ENCODE data around the gene PCGF3. TPM values are rescaled to one million over a fixed set of nuclear protein-coding genes. Genes with fewer than 3 reads are reported as not detected.
A peak's percentile ranks its signal among the peaks of the same experiment; 100 is the strongest.

PCGF3 gene
- total and polyA plus RNA-seq, 10 of the 15 experiments (the other 5 are each of a cell fraction or from before 2014, with no cell fraction given): 2.2 to 43.8 (median 15.9) TPM

- Histone ChIP-seq H3K9me3 (replicated peaks; ENCODE audit: control insufficient read depth, insufficient read depth, low read length) (no peaks in the 10 kb centered on the region), H3K9ac (ENCODE audit: control insufficient read depth, insufficient read depth, low read length) (no peak overlapping the region), H3K79me2 (ENCODE audit: control insufficient read depth, insufficient read depth, low read length) (peaks cover 36% of the 10 kb centered on the region), H3K4me3 (no peak overlapping the region), H3K27me3 (replicated peaks in 1 of 2; ENCODE audit: control insufficient read depth in 2 of 2, insufficient read depth in 2 of 2, low read length in 1 of 2) (no peaks in the 10 kb centered on the region), H4K20me1 (ENCODE audit: control insufficient read depth, insufficient read depth) (no peaks in the 10 kb centered on the region), H2AFZ (ENCODE audit: control insufficient read depth, low read depth, low read length) (no peak overlapping the region), H3K36me3 (ENCODE audit: control insufficient read depth in 2 of 2, insufficient read depth in 2 of 2, low read length in 1 of 2) (peaks cover 1 to 2% of the 10 kb centered on the region in 2 experiments; a peak in 3 of 4 replicates), H3K4me1 (ENCODE audit: control insufficient read depth, insufficient read depth, low read length) (no peaks in the 10 kb centered on the region; the same call in 1 of the 2 replicates), H3K27ac (ENCODE audit: control insufficient read depth, insufficient read depth) (no peak overlapping the region), H3K4me2 (ENCODE audit: control insufficient read depth, insufficient read depth) (peak overlapping the region; percentile 55; the same call in 1 of the 2 replicates)
- ATAC-seq: no peak
- ChIA-PET RAD21 (ENCODE audit: unreplicated experiment) (no interaction called here), SMC1A (ENCODE audit: uncharacterized antibody, unreplicated experiment) (no interaction called here), POLR2A (no interaction called here), CTCF (no interaction called here)
- TF ChIP-seq ZZZ3 (IDR thresholded peaks at IDR 0.05; ENCODE audit: control insufficient read depth, insufficient read length, low read depth) (no peak), IKZF1 (conservative IDR thresholded peaks at IDR 0.05) (no peak), NFIC (IDR thresholded peaks at IDR 0.05; ENCODE audit: low read depth, low read length) (no peak), SPI1 (IDR thresholded peaks at IDR 0.05; ENCODE audit: borderline replicate concordance, insufficient read depth, low read depth, low read length) (no peak), CEBPB (IDR thresholded peaks at IDR 0.05; ENCODE audit: borderline replicate concordance in 1 of 2, low read depth in 2 of 2, low read length in 2 of 2) (no peak), NR2C2 (IDR thresholded peaks at IDR 0.05; ENCODE audit: borderline replicate concordance, control insufficient read depth, insufficient read length, low read depth) (no peak), STAT1 (conservative IDR thresholded peaks at IDR 0.05) (no peak), EP300 (IDR thresholded peaks at IDR 0.05; ENCODE audit: borderline replicate concordance in 1 of 2, control insufficient read depth in 1 of 2, low read depth in 2 of 2, low read length in 2 of 2) (no peak), EED (IDR thresholded peaks at IDR 0.05; ENCODE audit: low read depth) (no peak), RCOR1 (conservative IDR thresholded peaks at IDR 0.05; ENCODE audit: low read depth, low read length) (no peak), REST (IDR thresholded peaks at IDR 0.05; ENCODE audit: low read depth, low read length) (no peak), E4F1 (IDR thresholded peaks at IDR 0.05; ENCODE audit: borderline replicate concordance, partially characterized antibody) (no peak), STAT3 (IDR thresholded peaks at IDR 0.05; ENCODE audit: low read depth, low read length) (no peak), ZNF274 (IDR thresholded peaks at IDR 0.05; ENCODE audit: insufficient read depth, insufficient read length) (no peak)
- DNase-seq (ENCODE audit: low read depth, low spot score): no peak
- in situ Hi-C loops (cut with MboI) (no loop called here), intact Hi-C loops (cut with micrococcal nuclease; ENCODE audit: unreplicated experiment) (no loop called here)
- no TSS peak for BruUV-seq (replicated peaks)
- no peak for FAIRE-seq
- WGBS (ENCODE audit: insufficient coverage, insufficient replicate concordance, low lambda C conversion rate, missing lambda C conversion rate): 100% methylated on average over 9 of the region's 11 CpGs
These were observed 2.4 kb downstream of the PCGF3 start for GRCh38 chr4:707929-708630.

Measured in GM12878 (cell line).